B cell (primary cell): Measurements from ENCODE around the gene SAMD4B. TPM values are rescaled to one million over a fixed set of nuclear protein-coding genes. Genes with fewer than 3 reads are reported as not detected.
A peak's percentile ranks its signal among the peaks of the same experiment; 100 is the strongest.

Experiments
- ATAC-seq: fragments of 200-7000 bp; cut with Tn5 transposase; one replicate; pipeline ENCODE4 v1.10.0; 2021; ENCODE audit warnings: low read depth, mild to moderate bottlenecking, moderate number of reproducible peaks, moderate library complexity
- CTCF ChIA-PET: fragments of 350-600 bp; sonication (Branson Sonifier 250); formaldehyde crosslinking; loops from one replicate; lab custom pipeline; 2021; ENCODE audit warnings: antibody characterized with exemption, inconsistent platforms; lab: Charles Lee
- POLR2A ChIA-PET: fragments of 350-600 bp; sonication (Branson Sonifier 250); formaldehyde crosslinking; loops from one replicate; lab custom pipeline; 2021; ENCODE audit warnings: antibody characterized with exemption; lab: Charles Lee
- DNase-seq: peaks from one replicate; pipeline ENCODE4 v3.0.0; 2013
- H2AFZ ChIP-seq: 2 replicates; pipeline ENCODE4 v1.6.1; 2012; ENCODE audit warnings: mild to moderate bottlenecking, low read depth, low read length; ENCODE audit not compliant: insufficient read depth, poor library complexity, severe bottlenecking
- H3K27ac ChIP-seq, 2 donors: 1 replicate in 1 of 2; 2 replicates in 1 of 2; pipeline ENCODE4 v1.5.1; 2012 to 2013; ENCODE audit warnings: low read length in 2 of 2, mild to moderate bottlenecking in 2 of 2, moderate library complexity in 1 of 2
- H3K27me3 ChIP-seq, 4 experiments: fragments of 200-600 bp in 1 of 4; sonication (generic) in 1 of 4; replicated peaks in 1 of 4; 1 replicate in 2 of 4; 2 replicates in 2 of 4; pipeline versions ENCODE4 v1.6.1 to v1.7.0; 2013 to 2016; ENCODE audit warnings: low read length in 3 of 4, mild to moderate bottlenecking in 2 of 4, mixed read lengths in 1 of 4, moderate library complexity in 1 of 4; ENCODE audit not compliant: insufficient read depth in 4 of 4, control insufficient read depth in 3 of 4; ENCODE audit errors: control extremely low read depth in 1 of 4
- H3K36me3 ChIP-seq, 2 experiments: replicated peaks in 1 of 2; 1 replicate in 1 of 2; 2 replicates in 1 of 2; pipeline versions ENCODE4 v1.6.1 to v1.7.1; 2013; ENCODE audit warnings: low read length in 1 of 2; ENCODE audit not compliant: insufficient read depth in 2 of 2, control insufficient read depth in 1 of 2; ENCODE audit errors: control extremely low read depth in 1 of 2, extremely low read depth in 1 of 2
- H3K4me1 ChIP-seq, 2 donors: fragments of 200-600 bp in 1 of 2; sonication (generic) in 1 of 2; 1 replicate in 1 of 2; 2 replicates in 1 of 2; pipeline versions ENCODE4 v1.5.1 to v1.6.1; 2013 to 2017; ENCODE audit warnings: low read length in 2 of 2; ENCODE audit not compliant: control insufficient read depth in 2 of 2, insufficient read depth in 2 of 2
- H3K4me2 ChIP-seq: replicated peaks from 2 replicates; pipeline ENCODE3; 2012; ENCODE audit warnings: mild to moderate bottlenecking, low read depth, low read length; ENCODE audit not compliant: poor library complexity, severe bottlenecking
- H3K4me3 ChIP-seq, 5 experiments: fragments of 200-600 bp in 1 of 5; sonication (generic) in 1 of 5; 1 replicate in 3 of 5; 2 replicates in 2 of 5; pipeline versions ENCODE4 v1.5.1 to v1.7.0; 2011 to 2016; ENCODE audit warnings: low read length in 4 of 5, mild to moderate bottlenecking in 4 of 5, low read depth in 2 of 5, control low read depth in 1 of 5, moderate library complexity in 1 of 5; ENCODE audit not compliant: insufficient read depth in 1 of 5; ENCODE audit errors: control extremely low read depth in 1 of 5, extremely low read depth in 1 of 5
- H3K79me2 ChIP-seq: fragments of 200-600 bp; sonication (generic); one replicate; pipeline ENCODE4 v1.6.0; 2016; ENCODE audit warnings: low read length; ENCODE audit not compliant: control insufficient read depth, insufficient read depth
- H3K9ac ChIP-seq: fragments of 200-600 bp; sonication (generic); 2 replicates; pipeline ENCODE4 v1.6.1; 2017; ENCODE audit warnings: mild to moderate bottlenecking, low read length, moderate library complexity
- H3K9me3 ChIP-seq, 3 donors: one replicate each; pipeline versions ENCODE4 v1.6.1 to v1.7.1; 2013; ENCODE audit warnings: low read length in 2 of 3; ENCODE audit not compliant: control insufficient read depth in 2 of 3, insufficient read depth in 1 of 3; ENCODE audit errors: control extremely low read depth in 1 of 3
- H4K20me1 ChIP-seq: 2 replicates; pipeline ENCODE4 v1.6.0; 2012; ENCODE audit warnings: mild to moderate bottlenecking, low read length; ENCODE audit not compliant: insufficient read depth, control insufficient read depth, poor library complexity, severe bottlenecking
- H3K27ac Mint-ChIP-seq: one replicate; pipeline ENCODE4 v1.8.0; 2021; ENCODE audit warnings: mixed read lengths
- H3K27me3 Mint-ChIP-seq: one replicate; pipeline ENCODE4 v1.8.0; 2021; ENCODE audit warnings: mixed read lengths
- H3K4me1 Mint-ChIP-seq: one replicate; pipeline ENCODE4 v1.8.0; 2021; ENCODE audit warnings: mixed read lengths
- H3K4me3 Mint-ChIP-seq: one replicate; pipeline ENCODE4 v1.8.0; 2021; ENCODE audit warnings: mixed read lengths
- H3K9me3 Mint-ChIP-seq: one replicate; pipeline ENCODE4 v1.8.0; 2022; ENCODE audit warnings: mixed read lengths; ENCODE audit not compliant: insufficient read depth
- CTCF ChIP-seq: fragments of 200-600 bp; IDR thresholded peaks from one replicate; pipeline ENCODE4 v1.8.0; 2022; ENCODE audit warnings: antibody characterized with exemption, mild to moderate bottlenecking
- EZH2 ChIP-seq: IDR thresholded peaks from 2 replicates; pipeline ENCODE4 v1.6.1; 2012; ENCODE audit warnings: borderline replicate concordance, low read depth, mild to moderate bottlenecking, moderate library complexity, low read length; ENCODE audit not compliant: insufficient read depth, poor library complexity, severe bottlenecking
- WGBS: methylation state at CpG from one replicate; pipeline ENCODE4 v1.1.5; 2013; ENCODE audit warnings: missing lambda C conversion rate; ENCODE audit not compliant: insufficient coverage; 5-methylcytosine and 5-hydroxymethylcytosine counted together
- intact Hi-C: fragments of 100-400 bp; cut with micrococcal nuclease; formaldehyde crosslinking; loops from one replicate; pipeline ENCODE4 v1.10.0; 2022
- polyA plus RNA-seq: library from polyadenylated mRNA; depleted of rRNA; stranded (reverse); fragments of >200 nt; gene quantifications from 2 replicates; pipeline ENCODE4 v1.2.3, GENCODE V29; 2012
- total RNA-seq, 2 donors: library from RNA; stranded (reverse); fragments of 120-200 nt in 1 of 2; gene quantifications; 1 replicate in 1 of 2; 2 replicates in 1 of 2; pipeline versions ENCODE4 v1.2.3 to v1.2.4, GENCODE V29; 2013 to 2022

The SAMD4B gene
- total and polyA plus RNA-seq, 2 donors (not counting 1 experiment from before 2014, with no cell fraction given), result 87.3 to 90.0 TPM

GRCh38 chr19:39390751-39391437 lies 48.7 kb downstream of the SAMD4B start, which contains the start of the genes MED29 and PAF1:
TSS of gene MED29 (plus strand) at chr19:39391378. CDS start at chr19:39391423, 45 bp downstream.
TSS of gene PAF1 (minus strand) at chr19:39391106. CDS start at chr19:39390864, 242 bp downstream.
- intact Hi-C loops, result loop anchor here (1.0 to 2.0 kb wide), 7 partner anchors 21 to 580 kb away; partner anchors contain the start of genes EID2, EID2B, PLEKHG2 and PSMC4

More at GRCh38 chr19:39390751-39391437, 48.7 kb downstream of the SAMD4B start, which contains the start of the genes MED29 and PAF1:
- Histone ChIP-seq H3K27me3 (no peaks in the 10 kb centered on the region), H3K79me2 (peaks cover 62% of the 10 kb centered on the region), H4K20me1 (peaks cover 33% of the 10 kb centered on the region), H3K9ac (peak within 1 kb of the TSS; percentile 99), H3K4me3 (peak within 1 kb of the TSS; percentile 73 to 99 (median 90)), H3K4me1 (peaks cover 16 to 28% of the 10 kb centered on the region in 2 donors), H2AFZ (peak within 1 kb of the TSS; percentile 65), H3K27ac (peak within 1 kb of the TSS; percentile 96 to 97), H3K4me2 (peak within 1 kb of the TSS; percentile 87), H3K36me3 (peaks cover 0 to 65% of the 10 kb centered on the region in 2 experiments), H3K9me3 (no peaks in the 10 kb centered on the region)
- TF ChIP-seq EZH2, result no peak
- TF ChIP-seq CTCF, result no peak
- ChIA-PET CTCF (interaction anchor here (0.6 to 2.7 kb wide), 11 partner anchors 9 to 269 kb away, joined by 3 to 40 read pairs (median 5); partner anchors contain the start of genes PLEKHG2, RPS16 and SAMD4B), POLR2A (interaction anchor here (0.5 to 3.0 kb wide), 12 partner anchors 13 to 1037 kb away, joined by 3 to 69 read pairs (median 6); partner anchors contain the start of genes GMFG, PLEKHG2, RPS16 and SAMD4B)
- Mint-ChIP-seq H3K27me3 (no peaks in the 10 kb centered on the region), H3K4me1 (peaks cover 40% of the 10 kb centered on the region), H3K4me3 (peak within 1 kb of the TSS; percentile 87), H3K27ac (peak within 1 kb of the TSS; percentile 99), H3K9me3 (no peaks in the 10 kb centered on the region)
- DNase-seq, result peak; percentile 99
- 1% methylated on average over 57 of the region's 60 CpGs for WGBS
- peak; percentile 90 for ATAC-seq
